Ishikawa (cell line): ENCODE results near the gene PLCL1.

ENCODE experiments used
- CEBPB ChIP-seq: IDR thresholded peaks from 2 replicates; pipeline ENCODE4 v1.6.1; 2012
- CREB1 ChIP-seq: IDR thresholded peaks from 2 replicates; pipeline ENCODE4 v1.6.1; 2012; ENCODE audit warnings: low read depth
- EGR1 ChIP-seq: IDR thresholded peaks from 2 replicates; pipeline ENCODE4 v1.6.1; 2012
- EP300 ChIP-seq: IDR thresholded peaks from 2 replicates; pipeline ENCODE4 v1.6.1; 2012; ENCODE audit warnings: borderline replicate concordance
- FOXM1 ChIP-seq: IDR thresholded peaks from 2 replicates; pipeline ENCODE4 v1.6.1; 2012; ENCODE audit warnings: low read depth, borderline replicate concordance
- MAX ChIP-seq: IDR thresholded peaks from 2 replicates; pipeline ENCODE4 v1.6.1; 2012
- NFIC ChIP-seq: IDR thresholded peaks from 2 replicates; pipeline ENCODE4 v1.6.1; 2012
- RAD21 ChIP-seq: IDR thresholded peaks from 2 replicates; pipeline ENCODE4 v1.6.1; 2012; ENCODE audit warnings: low read depth
- REST ChIP-seq: IDR thresholded peaks from 2 replicates; pipeline ENCODE4 v1.6.1; 2012; ENCODE audit warnings: low read depth, mild to moderate bottlenecking
- USF1 ChIP-seq: IDR thresholded peaks from 2 replicates; pipeline ENCODE4 v1.6.1; 2012
- YY1 ChIP-seq: IDR thresholded peaks from 2 replicates; pipeline ENCODE4 v1.6.1; 2012; ENCODE audit warnings: low read depth

- no peak for TF ChIP-seq CREB1
- TF ChIP-seq EP300 = no peak
- no peak for TF ChIP-seq MAX
- TF ChIP-seq YY1 = no peak
- TF ChIP-seq RAD21 = no peak
- TF ChIP-seq USF1 = no peak
- no peak for TF ChIP-seq FOXM1
- TF ChIP-seq REST = no peak
- TF ChIP-seq CEBPB = no peak
- no peak for TF ChIP-seq NFIC
- no peak for TF ChIP-seq EGR1
Measured at GRCh38 chr2:197799068-197799467, 5.3 kb upstream of the PLCL1 start.
